Activated T-cell treated with anti-CD3 and anti-CD28 coated beads, Interleukin-2, amount 50 U/mL, for 24 hours (primary cell): ENCODE results near the gene PKNOX1.
A peak's percentile ranks its signal among the peaks of the same experiment; 100 is the strongest.
"Not testable (repeated sequence)": the region's sequence is repeated elsewhere in the genome, so short reads cannot be mapped to it uniquely, and the experiment has no call there.

ENCODE experiments used
- DNase-seq: peaks from one replicate; pipeline ENCODE4 v3.0.0-alpha.2; 2020
- H3K27ac Mint-ChIP-seq: 2 replicates; pipeline ENCODE4 v1.8.0; 2020; ENCODE audit warnings: mild to moderate bottlenecking, mixed read lengths
- H3K27me3 Mint-ChIP-seq: 2 replicates; pipeline ENCODE4 v1.8.0; 2020; ENCODE audit warnings: mixed read lengths
- H3K36me3 Mint-ChIP-seq: 2 replicates; pipeline ENCODE4 v1.8.0; 2020; ENCODE audit warnings: low read depth, mixed read lengths
- H3K4me1 Mint-ChIP-seq: 2 replicates; pipeline ENCODE4 v1.8.0; 2020; ENCODE audit warnings: low read depth, mixed read lengths
- H3K4me3 Mint-ChIP-seq: 2 replicates; pipeline ENCODE4 v1.8.0; 2020; ENCODE audit warnings: mild to moderate bottlenecking, moderate library complexity, mixed read lengths
- H3K9me3 Mint-ChIP-seq: 2 replicates; pipeline ENCODE4 v1.8.0; 2020; ENCODE audit warnings: mixed read lengths

Gene PKNOX1

GRCh38 chr21:42973991-42974831, at the start of gene PKNOX1:
Gene PKNOX1, plus strand, starts transcription at chr21:42974562. Its CDS starts 29,820 bp downstream, at chr21:43004382.
- H3K9me3 Mint-ChIP-seq: no peaks in the 10 kb centered on the region
- peaks cover 33% of the 10 kb centered on the region for H3K36me3 Mint-ChIP-seq
- peak within 1 kb of the TSS; percentile 91 for H3K4me3 Mint-ChIP-seq
- DNase-seq: peak; percentile 99
- H3K4me1 Mint-ChIP-seq: peaks cover 35% of the 10 kb centered on the region
- H3K27me3 Mint-ChIP-seq: no peaks in the 10 kb centered on the region
- H3K27ac Mint-ChIP-seq: peak within 1 kb of the TSS; percentile 96

- DNase-seq: no peak
- H3K27ac Mint-ChIP-seq: peak within 1 kb of the TSS; percentile 88
Measured at GRCh38 chr21:42925114-42925926, 49.0 kb upstream of the PKNOX1 start, which contains the start of gene ERVH48-1. Gene ERVH48-1, minus strand, starts transcription at chr21:42925630. Its CDS starts 6,624 bp downstream, at chr21:42919006.

DNA sequence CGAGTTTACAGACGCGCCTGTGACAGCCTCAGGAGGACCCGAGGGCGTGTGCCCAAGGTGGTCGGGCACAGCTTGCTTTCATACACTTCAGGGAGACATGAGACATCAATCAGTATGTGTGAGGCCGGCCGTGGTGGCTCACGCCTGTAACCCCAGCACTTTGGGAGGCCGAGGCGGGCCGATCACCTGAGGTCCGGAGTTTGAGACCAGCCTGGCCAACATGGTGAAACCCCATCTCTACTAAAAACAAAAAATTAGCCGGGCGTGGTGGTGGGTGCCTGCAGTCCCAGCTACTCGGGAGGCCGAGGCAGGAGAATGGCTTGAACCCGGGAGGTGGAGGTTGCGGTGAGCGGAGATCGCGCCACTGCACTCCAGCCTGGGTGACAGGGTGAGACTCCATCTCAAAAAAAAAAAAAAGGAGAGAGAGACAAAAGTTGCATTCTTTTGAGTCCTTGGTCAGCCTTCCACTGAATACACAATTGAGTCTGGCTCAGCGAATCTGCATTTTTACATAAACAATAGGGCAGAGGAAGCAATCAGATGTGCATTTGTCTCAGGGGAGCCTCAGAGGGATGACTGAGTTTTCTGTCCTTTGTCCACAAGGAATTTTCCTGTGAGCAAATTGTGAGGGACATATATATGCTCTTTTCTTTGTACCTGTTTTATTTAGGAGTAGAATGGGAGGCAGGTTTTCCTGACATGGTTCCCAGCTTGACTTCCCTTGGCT, 46.7 kb upstream of the PKNOX1 start:
- H3K27ac Mint-ChIP-seq, H3K9me3 Mint-ChIP-seq, H3K36me3 Mint-ChIP-seq, DNase-seq, H3K27me3 Mint-ChIP-seq, H3K4me3 Mint-ChIP-seq: not testable (repeated sequence)
- peaks cover 21% of the 10 kb centered on the region for H3K4me1 Mint-ChIP-seq

More at GRCh38 chr21:42925114-42925926, 49.0 kb upstream of the PKNOX1 start, which contains the start of gene ERVH48-1:
- Mint-ChIP-seq H3K9me3 (no peaks in the 10 kb centered on the region), H3K4me1 (peaks cover 21% of the 10 kb centered on the region), H3K36me3 (no peaks in the 10 kb centered on the region), H3K27me3 (no peaks in the 10 kb centered on the region), H3K4me3 (no peak within 1 kb of the TSS)

DNA sequence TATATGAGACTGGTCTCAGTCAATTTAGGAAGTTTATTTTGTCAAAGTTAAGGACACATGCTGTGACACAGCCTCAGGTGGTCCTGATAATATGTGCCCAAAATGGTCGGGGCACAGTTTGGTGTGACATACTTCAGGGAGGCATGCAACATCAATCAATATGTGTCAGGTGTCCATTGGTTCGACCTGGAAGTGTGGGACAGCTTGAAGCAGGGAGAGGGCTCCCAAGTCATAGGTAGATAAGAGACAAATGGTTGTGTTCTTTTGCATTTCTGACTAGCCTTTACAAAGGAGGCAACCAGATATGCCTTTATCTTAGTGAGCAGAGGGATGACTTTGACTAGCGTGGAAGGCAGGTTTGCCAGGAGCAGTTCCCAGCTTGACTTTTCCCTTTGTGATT, 44.4 kb upstream of the PKNOX1 start:
- Mint-ChIP-seq H3K27me3 (no peaks in the 10 kb centered on the region), H3K9me3 (no peaks in the 10 kb centered on the region), H3K27ac (no peak overlapping the region), H3K4me1 (peaks cover 6% of the 10 kb centered on the region), H3K36me3 (no peaks in the 10 kb centered on the region), H3K4me3 (no peak overlapping the region)
- DNase-seq: no peak

DNA sequence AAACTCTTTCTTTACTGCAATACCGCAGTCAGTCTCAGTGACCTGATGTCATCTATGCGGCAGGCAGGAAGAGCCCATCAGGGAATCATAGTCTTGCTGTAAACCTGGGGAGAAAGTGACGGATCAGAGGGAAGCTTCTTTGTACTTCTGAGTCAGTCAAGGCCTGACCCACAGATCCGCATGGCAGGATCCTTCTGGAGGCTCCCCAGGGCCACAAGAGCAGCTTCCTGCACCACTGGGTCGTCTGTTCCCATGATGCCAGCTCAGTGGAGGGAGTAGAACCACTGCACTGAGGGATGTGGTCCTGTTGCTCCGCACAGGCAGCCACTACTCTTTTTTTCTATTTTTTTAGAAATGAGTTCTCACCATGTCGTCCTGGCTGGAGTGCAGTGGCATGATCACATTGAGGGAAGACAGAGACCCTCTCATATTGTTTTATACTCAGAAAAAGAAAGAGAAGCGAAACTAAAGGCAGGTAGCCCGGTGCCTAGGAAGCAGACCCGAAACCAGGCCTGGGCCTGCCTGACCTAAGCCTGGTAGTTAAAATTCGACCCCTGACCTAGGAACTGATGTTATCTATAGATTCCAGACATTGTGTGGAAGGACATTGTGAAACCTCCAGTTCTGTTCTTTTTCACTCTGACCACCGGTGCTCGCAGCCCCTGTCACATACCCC, 42.7 kb upstream of the PKNOX1 start:
- Mint-ChIP-seq H3K4me3 (no peak overlapping the region), H3K27ac (no peak overlapping the region), H3K27me3 (no peaks in the 10 kb centered on the region), H3K9me3 (no peaks in the 10 kb centered on the region), H3K4me1 (no peaks in the 10 kb centered on the region), H3K36me3 (no peaks in the 10 kb centered on the region)
- no peak for DNase-seq

DNA sequence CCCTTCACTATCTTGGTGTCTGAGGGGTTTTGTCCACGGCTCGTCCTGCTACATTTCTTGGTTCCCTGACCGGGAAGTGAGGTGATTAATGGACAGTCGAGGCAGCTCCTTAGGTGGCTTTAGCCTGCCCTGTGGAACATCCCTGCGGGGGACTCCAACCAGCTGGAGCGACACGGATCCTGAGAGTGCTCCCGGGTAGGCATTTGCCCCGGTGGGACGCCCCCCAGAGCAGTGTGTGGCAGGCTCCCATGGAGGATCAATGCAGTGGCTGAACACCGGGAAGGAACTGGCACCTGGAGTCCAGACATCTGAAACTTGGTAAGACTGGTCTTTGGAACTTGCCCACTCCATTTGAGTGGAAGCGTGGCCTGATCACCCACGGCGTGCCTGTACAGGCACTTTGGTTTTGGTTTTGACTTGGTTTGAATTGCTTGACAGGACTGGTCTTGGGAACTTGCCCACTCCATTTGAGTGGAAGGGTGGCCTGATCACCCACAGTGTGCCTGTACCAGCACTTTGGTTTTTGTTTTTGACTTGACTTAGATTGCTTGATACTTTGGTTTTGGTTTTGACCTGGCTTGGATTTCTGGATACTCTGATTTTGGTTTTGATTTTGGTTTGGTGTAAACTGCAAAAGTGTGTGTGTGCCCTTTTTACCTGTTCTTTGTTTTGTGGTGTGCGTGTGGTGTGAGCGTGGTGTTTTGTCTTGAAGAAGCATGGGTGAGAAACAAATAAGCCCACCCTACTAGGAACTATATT, 41.8 kb upstream of the PKNOX1 start:
- not testable (repeated sequence) for H3K9me3 Mint-ChIP-seq, H3K36me3 Mint-ChIP-seq, H3K4me1 Mint-ChIP-seq, H3K27me3 Mint-ChIP-seq, H3K27ac Mint-ChIP-seq, DNase-seq, H3K4me3 Mint-ChIP-seq

GRCh38 chr21:42933137-42933970, 41.0 kb upstream of the PKNOX1 start:
- H3K27ac Mint-ChIP-seq, H3K9me3 Mint-ChIP-seq: not testable (repeated sequence)

GRCh38 chr21:42933973-42934372, 40.4 kb upstream of the PKNOX1 start:
- not testable (repeated sequence) for H3K36me3 Mint-ChIP-seq, H3K27me3 Mint-ChIP-seq, DNase-seq, H3K4me3 Mint-ChIP-seq, H3K9me3 Mint-ChIP-seq, H3K4me1 Mint-ChIP-seq, H3K27ac Mint-ChIP-seq

More at GRCh38 chr21:42933137-42933970, 41.0 kb upstream of the PKNOX1 start:
- H3K36me3 Mint-ChIP-seq, DNase-seq, H3K4me1 Mint-ChIP-seq, H3K27me3 Mint-ChIP-seq, H3K4me3 Mint-ChIP-seq: not testable (repeated sequence)

- H3K27ac Mint-ChIP-seq, H3K4me3 Mint-ChIP-seq, H3K27me3 Mint-ChIP-seq, H3K4me1 Mint-ChIP-seq, DNase-seq, H3K36me3 Mint-ChIP-seq, H3K9me3 Mint-ChIP-seq: not testable (repeated sequence)
Measured at GRCh38 chr21:42936360-42936759, 38.0 kb upstream of the PKNOX1 start.

- not testable (repeated sequence) for DNase-seq, H3K36me3 Mint-ChIP-seq, H3K9me3 Mint-ChIP-seq, H3K27ac Mint-ChIP-seq, H3K27me3 Mint-ChIP-seq, H3K4me1 Mint-ChIP-seq, H3K4me3 Mint-ChIP-seq
Measured at GRCh38 chr21:42937034-42937940, 37.1 kb upstream of the PKNOX1 start.

- no peaks in the 10 kb centered on the region for H3K9me3 Mint-ChIP-seq
- no peak overlapping the region for H3K27ac Mint-ChIP-seq
- H3K4me1 Mint-ChIP-seq: peaks cover 4% of the 10 kb centered on the region
Measured at GRCh38 chr21:42937960-42938605, 36.3 kb upstream of the PKNOX1 start.

DNA sequence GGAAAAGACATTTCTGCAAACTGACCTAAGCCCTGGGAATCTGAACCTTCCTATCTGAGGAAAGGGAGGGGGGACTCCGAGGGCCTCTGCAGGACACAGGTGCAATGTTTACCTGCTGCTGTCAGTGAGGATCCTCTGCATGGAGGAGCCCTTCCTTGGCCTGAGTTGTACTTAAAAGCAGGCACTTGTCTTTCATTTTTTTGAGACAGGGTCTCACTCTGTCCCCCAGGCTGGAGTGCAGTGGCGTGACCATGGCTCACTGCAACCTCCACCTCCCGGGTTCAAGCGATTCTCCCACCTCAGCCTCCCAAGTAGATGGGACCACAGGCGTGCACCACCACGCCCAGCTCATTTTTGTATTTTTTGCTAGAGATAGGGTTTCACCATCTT, 35.8 kb upstream of the PKNOX1 start:
- not testable (repeated sequence) for H3K4me3 Mint-ChIP-seq, H3K4me1 Mint-ChIP-seq, H3K27me3 Mint-ChIP-seq, H3K27ac Mint-ChIP-seq, H3K9me3 Mint-ChIP-seq, DNase-seq, H3K36me3 Mint-ChIP-seq

More at GRCh38 chr21:42937960-42938605, 36.3 kb upstream of the PKNOX1 start:
- no peak for DNase-seq
- Mint-ChIP-seq H3K36me3 (no peaks in the 10 kb centered on the region), H3K4me3 (no peak overlapping the region), H3K27me3 (no peaks in the 10 kb centered on the region)
